ENCODE measurements around the gene STAG1. TPM values are rescaled to one million over a fixed set of nuclear protein-coding genes. Genes with fewer than 3 reads are reported as not detected.
"Not testable (repeated sequence)": the region's sequence is repeated elsewhere in the genome, so short reads cannot be mapped to it uniquely, and the experiment has no call there.

Gene STAG1
- total RNA-seq, 4 donors from 2014 or later: 48.6 to 71.2 (median 58.2) TPM

DNA sequence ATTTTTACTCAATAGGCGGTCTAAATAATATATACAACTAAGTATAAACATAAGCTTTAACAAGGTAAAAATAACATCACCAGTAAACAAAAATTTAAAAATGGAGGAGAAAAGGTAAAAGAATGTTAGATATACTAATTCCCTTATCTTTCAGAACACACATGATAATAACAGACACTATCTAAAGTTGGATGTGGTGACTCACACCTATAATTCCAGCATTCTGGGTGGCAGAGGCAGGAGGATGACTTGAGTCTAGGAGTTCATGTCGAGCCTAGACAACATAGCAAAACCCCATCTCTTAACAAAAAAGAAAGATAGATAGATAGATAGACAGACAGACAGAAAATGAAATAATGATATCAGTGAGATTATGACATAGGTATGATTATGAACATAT, 85.1 kb downstream of the STAG1 start:
- no peak overlapping the region for H3K4me3 ChIP-seq
- no peak for TF ChIP-seq CTCF (IDR thresholded peaks at IDR 0.05)
- no peak for TF ChIP-seq EP300 (IDR thresholded peaks at IDR 0.05)
- peaks cover 0 to 4% (median 0%) of the 10 kb centered on the region in 3 donors for H3K36me3 ChIP-seq
- no peaks in the 10 kb centered on the region for H3K9me3 ChIP-seq
- DNase-seq (ENCODE audit: low spot score in 2 of 2): no peak
- H3K4me1 ChIP-seq: peaks cover 0 to 16% (median 0%) of the 10 kb centered on the region in 4 donors
- no peaks in the 10 kb centered on the region for H3K27me3 ChIP-seq
- WGBS, 2 donors: 94 to 98% methylated on average over 2 of the region's 2 CpGs
- H3K27ac ChIP-seq: no peak overlapping the region

- WGBS, 2 donors: 93 to 95% methylated on average over 6 of the region's 6 CpGs
- H3K27me3 ChIP-seq; H3K36me3 ChIP-seq; DNase-seq (ENCODE audit: low spot score in 2 of 2); H3K4me3 ChIP-seq; H3K9me3 ChIP-seq; H3K27ac ChIP-seq: not testable (repeated sequence)
- peaks cover 0 to 12% (median 0%) of the 10 kb centered on the region in 4 donors for H3K4me1 ChIP-seq
These were observed 85.9 kb downstream of the STAG1 start for GRCh38 chr3:136666301-136666700.

GRCh38 chr3:136664771-136665170, 87.4 kb downstream of the STAG1 start:
- no peaks in the 10 kb centered on the region for H3K9me3 ChIP-seq
- WGBS, 2 donors: 87 to 92% methylated on average over 1 of the region's 1 CpG
- peaks cover 0 to 4% (median 0%) of the 10 kb centered on the region in 3 donors for H3K36me3 ChIP-seq
- H3K27ac ChIP-seq: no peak overlapping the region
- TF ChIP-seq POLR2A (IDR thresholded peaks at IDR 0.05) (no peak), EP300 (IDR thresholded peaks at IDR 0.05) (no peak), CTCF (IDR thresholded peaks at IDR 0.05) (no peak)
- H3K4me1 ChIP-seq: peaks cover 0 to 14% (median 0%) of the 10 kb centered on the region in 4 donors
- H3K27me3 ChIP-seq: no peaks in the 10 kb centered on the region
- no peak for DNase-seq (ENCODE audit: low spot score in 2 of 2)
- no peak overlapping the region for H3K4me3 ChIP-seq

DNA sequence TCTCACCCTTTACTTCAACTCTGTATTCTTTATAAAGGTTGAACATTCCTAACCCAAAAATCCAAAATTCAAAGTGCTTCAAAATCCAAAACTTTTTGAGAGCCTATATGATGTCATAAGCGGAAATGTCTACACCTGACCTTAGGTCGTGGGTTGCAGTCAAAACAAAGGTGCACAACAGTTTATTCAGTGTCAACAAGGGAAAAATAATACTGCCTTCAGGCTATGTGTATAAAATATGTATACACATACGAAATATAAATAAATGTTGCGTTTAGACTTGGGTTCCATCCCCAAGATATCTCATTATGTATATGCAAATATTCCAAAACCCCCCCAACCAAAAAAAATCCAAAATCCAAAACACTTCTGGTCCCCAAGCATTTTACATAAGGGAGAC, 90.9 kb downstream of the STAG1 start:
- Histone ChIP-seq H3K27me3 (no peaks in the 10 kb centered on the region), H3K4me3 (no peak overlapping the region), H3K36me3 (no peaks in the 10 kb centered on the region), H3K9me3 (no peaks in the 10 kb centered on the region), H3K4me1 (peaks cover 0 to 29% (median 5%) of the 10 kb centered on the region in 4 donors), H3K27ac (no peak overlapping the region)
- no peak for DNase-seq (ENCODE audit: low spot score in 2 of 2)
- TF ChIP-seq POLR2A (IDR thresholded peaks at IDR 0.05) (no peak), EP300 (IDR thresholded peaks at IDR 0.05) (no peak), CTCF (IDR thresholded peaks at IDR 0.05) (no peak)
- 80 to 88% methylated on average over 4 of the region's 4 CpGs for WGBS, 2 donors

GRCh38 chr3:136658946-136659682, 93.1 kb downstream of the STAG1 start:
- H3K9me3 ChIP-seq: peaks cover 0 to 16% (median 3%) of the 10 kb centered on the region in 4 donors
- H3K27me3 ChIP-seq: no peaks in the 10 kb centered on the region
- peaks cover 0 to 26% (median 5%) of the 10 kb centered on the region in 4 donors for H3K4me1 ChIP-seq
- 29 to 31% methylated on average over 8 of the region's 8 CpGs for WGBS, 2 donors
- no peak for DNase-seq (ENCODE audit: low spot score in 2 of 2)
- no peak overlapping the region for H3K4me3 ChIP-seq
- no peak for TF ChIP-seq POLR2A (IDR thresholded peaks at IDR 0.05)
- TF ChIP-seq CTCF (IDR thresholded peaks at IDR 0.05): no peak
- no peak for TF ChIP-seq EP300 (IDR thresholded peaks at IDR 0.05)
- no peak overlapping the region for H3K27ac ChIP-seq
- peaks cover 0 to 5% (median 0%) of the 10 kb centered on the region in 3 donors for H3K36me3 ChIP-seq

Measured in tibial nerve (tissue), 4 donors.